ENCODE results near the gene RASSF7. TPM values are rescaled to one million over a fixed set of nuclear protein-coding genes. Genes with fewer than 3 reads are reported as not detected.

The RASSF7 gene
- total RNA-seq, 2 donors from 2014 or later: 49.5 to 134 TPM

GRCh38 chr11:526192-526591 lies 34.6 kb upstream of the RASSF7 start:
- Histone ChIP-seq H3K27me3 (no peaks in the 10 kb centered on the region), H3K9me3 (no peaks in the 10 kb centered on the region), H3K4me3 (no peak overlapping the region), H3K27ac (no peak overlapping the region), H3K36me3 (replicated peaks in 1 of 2; ENCODE audit: insufficient read depth in 1 of 2, low read depth in 2 of 2) (no peaks in the 10 kb centered on the region), H3K4me1 (no peaks in the 10 kb centered on the region)
- WGBS, 2 donors: 81 to 86% methylated on average over 12 to 17 of the region's 17 CpGs
- no peak for ATAC-seq
- DNase-seq: no peak
- TF ChIP-seq POLR2A (IDR thresholded peaks at IDR 0.05): no peak
- TF ChIP-seq, protein P1, sequence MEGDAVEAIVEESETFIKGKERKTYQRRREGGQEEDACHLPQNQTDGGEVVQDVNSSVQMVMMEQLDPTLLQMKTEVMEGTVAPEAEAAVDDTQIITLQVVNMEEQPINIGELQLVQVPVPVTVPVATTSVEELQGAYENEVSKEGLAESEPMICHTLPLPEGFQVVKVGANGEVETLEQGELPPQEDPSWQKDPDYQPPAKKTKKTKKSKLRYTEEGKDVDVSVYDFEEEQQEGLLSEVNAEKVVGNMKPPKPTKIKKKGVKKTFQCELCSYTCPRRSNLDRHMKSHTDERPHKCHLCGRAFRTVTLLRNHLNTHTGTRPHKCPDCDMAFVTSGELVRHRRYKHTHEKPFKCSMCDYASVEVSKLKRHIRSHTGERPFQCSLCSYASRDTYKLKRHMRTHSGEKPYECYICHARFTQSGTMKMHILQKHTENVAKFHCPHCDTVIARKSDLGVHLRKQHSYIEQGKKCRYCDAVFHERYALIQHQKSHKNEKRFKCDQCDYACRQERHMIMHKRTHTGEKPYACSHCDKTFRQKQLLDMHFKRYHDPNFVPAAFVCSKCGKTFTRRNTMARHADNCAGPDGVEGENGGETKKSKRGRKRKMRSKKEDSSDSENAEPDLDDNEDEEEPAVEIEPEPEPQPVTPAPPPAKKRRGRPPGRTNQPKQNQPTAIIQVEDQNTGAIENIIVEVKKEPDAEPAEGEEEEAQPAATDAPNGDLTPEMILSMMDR (IDR thresholded peaks at IDR 0.05): no peak
- intact Hi-C loops (cut with DNase I): no loop called here

- 82 to 84% methylated on average over 12 to 30 of the region's 30 CpGs for WGBS, 2 donors
- ATAC-seq: no peak
- no peak overlapping the region for H3K4me3 ChIP-seq
- no peaks in the 10 kb centered on the region for H3K27me3 ChIP-seq
- intact Hi-C loops (cut with DNase I): no loop called here
- no peaks in the 10 kb centered on the region for H3K9me3 ChIP-seq
- no peak for TF ChIP-seq POLR2A (IDR thresholded peaks at IDR 0.05)
- H3K36me3 ChIP-seq (replicated peaks in 1 of 2; ENCODE audit: insufficient read depth in 1 of 2, low read depth in 2 of 2): peaks cover 0 to 1% of the 10 kb centered on the region in 2 donors
- H3K27ac ChIP-seq: no peak overlapping the region
- no peak for DNase-seq
- H3K4me1 ChIP-seq: no peaks in the 10 kb centered on the region
Measured at GRCh38 chr11:528166-528814, 32.5 kb upstream of the RASSF7 start.

DNA sequence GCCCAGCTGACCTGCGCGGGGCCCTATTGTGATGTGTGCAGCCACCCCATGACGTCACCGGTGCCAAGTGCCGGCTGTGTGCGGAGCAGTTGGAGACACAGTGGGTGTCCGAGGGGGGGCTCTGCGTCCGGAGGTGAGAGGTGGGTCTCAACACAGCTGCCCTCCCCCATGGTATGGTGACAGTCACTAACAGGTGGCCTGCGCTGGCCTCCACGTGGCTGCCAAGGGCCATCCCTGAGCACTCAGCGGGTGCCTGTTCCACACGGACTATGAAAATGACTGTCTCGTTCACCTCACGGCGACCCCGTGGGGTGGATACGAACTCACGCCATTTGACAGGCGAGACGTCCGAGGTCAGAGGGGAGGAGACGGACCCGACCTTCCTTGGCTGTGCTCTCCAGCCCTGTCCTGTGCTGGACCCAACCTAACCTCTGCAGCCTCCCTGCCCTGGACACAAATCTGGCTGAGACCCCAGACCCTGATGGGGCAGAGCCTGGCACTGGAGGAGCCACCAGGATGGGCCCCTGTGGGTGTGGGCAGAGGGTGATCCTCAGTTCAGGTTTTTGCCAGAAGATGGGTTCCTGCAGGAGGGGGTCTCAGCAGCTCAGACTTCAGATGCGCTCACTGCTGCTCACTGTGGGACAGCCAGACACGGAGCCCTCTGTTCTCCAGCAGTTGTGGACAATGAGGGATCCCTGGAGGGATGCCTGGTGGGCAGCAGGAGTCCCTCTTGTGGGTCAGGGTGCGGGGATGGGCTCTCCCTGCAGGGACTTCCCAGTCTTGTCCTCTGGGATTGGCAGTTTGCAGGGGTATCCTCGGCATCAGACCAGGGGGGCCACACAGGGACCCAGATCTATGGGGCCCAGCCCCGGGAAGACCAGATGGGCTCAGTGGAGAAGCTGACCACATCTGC lies 31.7 kb upstream of the RASSF7 start:
- Histone ChIP-seq H3K27me3 (no peaks in the 10 kb centered on the region), H3K36me3 (replicated peaks in 1 of 2; ENCODE audit: insufficient read depth in 1 of 2, low read depth in 2 of 2) (peaks cover 0 to 1% of the 10 kb centered on the region in 2 donors), H3K9me3 (no peaks in the 10 kb centered on the region), H3K27ac (no peak overlapping the region), H3K4me3 (no peak overlapping the region), H3K4me1 (peaks cover 3% of the 10 kb centered on the region)
- intact Hi-C loops (cut with DNase I): no loop called here
- TF ChIP-seq POLR2A (IDR thresholded peaks at IDR 0.05): no peak
- TF ChIP-seq, protein P1 (IDR thresholded peaks at IDR 0.05): no peak
- WGBS, 2 donors: 76 to 78% methylated on average over 19 to 27 of the region's 29 CpGs
- ATAC-seq (no peak), DNase-seq (peak in 1 of 4 donors; percentile 13)

DNA sequence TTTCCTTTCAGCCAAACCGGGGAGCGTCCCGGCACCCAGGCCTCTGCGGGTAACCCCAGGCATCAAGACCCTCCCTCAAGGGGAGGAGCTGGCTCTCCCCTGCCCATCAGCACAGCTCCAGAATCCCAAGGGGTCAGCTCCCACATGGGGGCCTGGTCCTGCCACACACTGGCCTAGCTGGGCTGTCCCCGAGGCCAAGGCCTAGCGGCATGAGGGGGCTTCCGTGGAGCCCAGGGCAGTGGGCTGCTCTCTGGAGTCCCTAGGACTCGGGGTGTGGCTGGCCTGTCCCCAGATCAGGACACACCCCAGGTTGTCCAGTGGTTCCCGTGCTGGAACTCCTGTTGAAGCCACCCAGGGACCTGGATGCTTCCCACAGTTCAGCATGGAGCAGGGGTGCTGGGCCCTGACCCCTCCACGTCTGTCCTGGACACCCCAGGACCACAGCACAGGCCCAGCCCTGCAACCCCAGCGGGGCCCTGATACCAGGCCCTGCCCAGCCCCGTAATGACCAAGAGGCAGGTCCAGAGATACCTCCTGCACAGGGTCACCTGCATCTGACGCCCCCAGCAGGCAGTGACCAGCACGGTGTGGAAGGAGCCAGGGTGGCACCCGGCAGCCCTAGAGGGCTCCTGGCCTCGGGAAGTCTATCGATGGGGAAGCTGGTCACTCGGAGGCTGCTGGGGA lies 30.9 kb upstream of the RASSF7 start:
- 76 to 83% methylated on average over 7 to 11 of the region's 18 CpGs for WGBS, 2 donors
- H3K4me1 ChIP-seq: peaks cover 10% of the 10 kb centered on the region
- no peaks in the 10 kb centered on the region for H3K9me3 ChIP-seq
- H3K27me3 ChIP-seq: no peaks in the 10 kb centered on the region
- TF ChIP-seq, protein P1 (IDR thresholded peaks at IDR 0.05): no peak
- no peak for TF ChIP-seq POLR2A (IDR thresholded peaks at IDR 0.05)
- intact Hi-C loops (cut with DNase I): no loop called here
- ATAC-seq (no peak), DNase-seq (no peak)
- H3K4me3 ChIP-seq: no peak overlapping the region
- H3K27ac ChIP-seq: no peak overlapping the region
- H3K36me3 ChIP-seq (replicated peaks in 1 of 2; ENCODE audit: insufficient read depth in 1 of 2, low read depth in 2 of 2): peaks cover 0 to 1% of the 10 kb centered on the region in 2 donors
